Activated CD4-positive, CD25-positive, alpha-beta regulatory T cell treated with anti-CD3 and anti-CD28 coated beads, Interleukin-2, amount 50 U/mL, for 24 hours (primary cell): Measurements from ENCODE around the gene DCST1.
A peak's percentile ranks its signal among the peaks of the same experiment; 100 is the strongest.

ENCODE experiments used
- ATAC-seq, 2 donors: fragments of 150-1000 bp; cut with Tn5 transposase; one replicate each; pipeline ENCODE4 v1.10.0; 2021; ENCODE audit warnings: mild to moderate bottlenecking in 1 of 2, moderate library complexity in 1 of 2

The DCST1 gene

DNA sequence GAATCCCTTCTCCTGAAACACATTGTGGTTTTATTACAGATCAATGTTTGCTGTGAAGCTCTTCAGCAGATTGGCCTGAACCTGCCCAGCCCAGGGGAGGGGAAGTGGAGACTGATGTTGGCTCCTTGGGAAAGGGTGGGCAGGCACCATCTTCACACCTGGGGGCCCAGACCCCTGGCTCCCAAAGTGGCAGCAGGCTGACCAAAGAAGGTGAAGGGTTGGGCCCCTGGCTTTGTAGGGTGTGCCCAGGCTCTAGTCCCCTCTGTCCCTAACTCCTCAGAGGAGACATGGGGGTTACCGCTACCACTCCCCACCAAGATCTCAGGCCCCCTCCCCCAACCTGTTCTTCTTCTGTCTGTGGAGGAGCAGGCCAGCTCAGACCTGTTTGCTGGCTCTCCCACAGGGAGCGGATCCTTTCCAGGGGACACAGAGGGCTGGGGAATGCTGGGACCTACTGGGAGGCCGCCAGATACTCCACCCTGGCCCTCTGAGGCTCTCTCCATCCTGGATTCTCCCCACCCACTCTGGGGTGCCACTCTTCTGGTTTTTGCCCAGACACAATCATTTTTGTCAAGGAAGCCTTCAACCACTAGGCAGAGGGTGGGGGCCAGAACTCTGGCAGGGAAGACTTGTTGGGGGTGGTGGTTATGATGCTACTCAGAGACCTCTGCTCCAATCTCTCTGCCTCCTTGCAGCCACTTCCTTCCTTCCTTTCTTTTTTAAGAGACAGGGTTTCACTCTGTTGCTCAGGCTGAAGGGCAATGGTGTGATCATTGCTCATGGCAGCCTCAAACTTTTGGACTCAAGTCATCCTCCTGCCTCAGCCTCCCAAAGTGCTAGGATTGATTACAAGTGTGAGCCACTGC lies 40.0 kb downstream of the DCST1 start:
- no peak for ATAC-seq

- ATAC-seq, result no peak
These were observed 41.9 kb downstream of the DCST1 start for GRCh38 chr1:155075535-155075934.

GRCh38 chr1:155076371-155076770 lies 42.7 kb downstream of the DCST1 start:
- no peak for ATAC-seq

DNA sequence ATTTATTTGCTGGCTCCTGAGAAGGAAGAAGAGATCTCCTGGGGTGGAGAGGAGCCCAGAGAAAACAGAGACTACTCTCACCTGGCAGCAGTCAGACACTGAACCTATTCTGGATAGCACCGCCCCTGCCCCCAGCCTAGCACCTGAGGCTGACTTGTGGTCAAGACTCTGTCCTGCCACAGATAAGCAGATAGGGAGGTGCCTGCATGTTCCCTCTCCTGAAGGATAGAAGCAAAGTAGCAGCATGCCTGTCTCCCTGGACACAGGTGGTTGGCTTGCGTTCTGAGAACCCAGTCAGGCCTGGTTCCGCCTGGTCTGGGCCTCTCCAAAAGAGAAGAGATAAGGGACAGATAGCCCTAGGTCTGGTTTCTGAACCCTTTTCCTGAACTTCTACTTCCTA lies 43.7 kb downstream of the DCST1 start:
- ATAC-seq, result no peak

- no peak for ATAC-seq
These were observed 44.3 kb downstream of the DCST1 start for GRCh38 chr1:155077758-155078445.

GRCh38 chr1:155078469-155079209 lies 45.0 kb downstream of the DCST1 start, which contains the start of gene EFNA3:
EFNA3 (plus strand) TSS chr1:155078837; CDS start chr1:155078942, 105 bp downstream.
- peak; percentile 25 to 39 for ATAC-seq

DNA sequence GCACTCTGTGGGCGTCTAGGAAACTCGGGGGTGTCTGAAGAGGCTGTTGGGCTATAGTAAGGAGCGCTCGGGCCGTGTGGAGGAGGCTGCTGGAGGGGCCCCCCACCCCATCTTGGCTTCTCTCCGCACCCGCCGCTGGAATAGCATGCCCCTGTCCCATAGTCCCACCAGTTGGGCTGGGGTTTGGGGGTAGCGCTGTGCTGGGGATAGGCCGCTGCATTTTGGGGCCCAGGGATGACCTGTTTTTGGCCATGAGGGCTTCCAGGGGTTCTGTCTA lies 45.5 kb downstream of the DCST1 start:
- ATAC-seq, result no peak

DNA sequence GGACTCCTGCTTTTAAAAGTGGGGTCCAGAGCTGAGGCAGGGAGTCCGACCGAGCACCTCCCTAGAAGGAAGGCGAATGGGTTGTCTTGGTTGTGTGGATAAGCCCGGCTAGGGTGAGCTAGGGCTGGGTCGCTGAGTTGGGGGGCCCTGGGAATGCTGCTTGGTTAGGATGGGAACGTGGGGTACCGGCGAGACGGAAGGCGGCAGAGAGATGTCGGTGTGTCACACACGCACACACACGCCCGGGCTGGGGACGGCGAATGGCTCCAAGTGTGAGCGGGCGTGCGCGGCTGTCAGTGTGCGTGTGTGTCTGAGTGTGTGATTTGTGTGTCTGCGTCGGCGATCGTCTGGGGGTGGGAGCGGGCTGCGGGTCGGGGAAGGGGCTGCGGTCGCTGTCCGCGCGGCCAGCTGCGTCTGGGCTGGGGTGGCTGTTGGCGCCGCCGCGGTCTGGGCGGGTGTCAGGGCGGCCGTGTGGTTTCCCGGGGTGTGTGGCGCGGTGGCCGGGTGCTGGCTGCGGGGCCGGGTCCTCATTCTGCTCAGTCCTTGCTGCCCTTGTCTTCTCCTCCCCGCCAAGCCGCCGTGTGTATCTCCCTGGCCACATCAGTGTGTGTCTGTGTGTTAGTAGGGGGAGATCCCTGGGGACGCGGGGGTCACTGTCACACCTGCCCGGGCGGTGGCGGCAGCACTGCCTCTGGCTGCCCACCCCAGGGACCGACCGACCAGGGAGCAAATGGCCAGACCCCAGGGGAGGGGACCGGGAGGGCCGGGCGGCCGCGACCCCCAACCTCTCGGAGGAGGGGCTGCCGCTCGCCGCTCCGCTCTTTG lies 46.1 kb downstream of the DCST1 start:
- ATAC-seq, result no peak

GRCh38 chr1:155080312-155081228 lies 46.9 kb downstream of the DCST1 start:
- no peak for ATAC-seq

DNA sequence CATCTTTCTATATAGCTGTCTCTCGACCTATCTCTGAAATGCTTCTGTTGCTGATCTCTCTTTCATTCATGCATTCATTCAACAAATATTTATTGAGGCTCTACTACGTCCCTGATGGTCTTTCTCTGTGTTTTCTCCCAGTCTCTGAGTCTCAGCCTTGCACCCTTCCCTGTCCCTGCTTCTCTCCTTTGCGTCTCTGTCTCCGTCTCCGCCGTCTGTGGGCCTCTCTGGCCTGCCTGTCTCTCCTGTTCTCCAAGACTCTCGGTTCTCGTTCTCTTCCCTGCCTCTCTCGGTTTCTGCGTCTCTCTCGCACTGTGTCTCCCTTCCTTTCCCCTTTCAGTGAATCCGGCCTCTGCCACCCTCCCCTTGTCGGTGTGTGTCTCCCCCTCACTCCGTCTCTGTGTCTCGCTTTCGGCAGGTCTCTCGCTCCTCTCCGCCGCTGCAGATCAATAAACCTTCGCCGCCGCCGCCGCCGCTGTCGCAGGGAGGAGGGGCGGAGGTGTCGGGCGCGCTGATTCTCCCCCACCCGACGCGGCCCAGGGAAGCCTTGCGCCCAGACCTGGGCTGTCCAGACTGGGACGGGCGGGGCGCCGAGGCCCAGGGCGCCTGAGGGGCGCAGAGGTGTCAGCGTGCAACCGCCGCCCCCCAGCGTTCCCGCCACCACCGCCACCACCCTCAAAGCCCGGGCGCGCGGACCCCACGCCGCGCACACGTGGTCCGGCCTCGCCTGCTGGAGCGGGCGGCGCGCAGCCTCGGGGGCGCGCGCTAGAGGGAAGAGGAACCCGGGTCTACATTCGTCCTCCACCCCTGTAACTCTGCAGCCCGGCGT lies 48.1 kb downstream of the DCST1 start:
- no peak for ATAC-seq

GRCh38 chr1:155082301-155083051 lies 48.9 kb downstream of the DCST1 start:
- no peak for ATAC-seq

- no peak for ATAC-seq
These were observed 49.5 kb downstream of the DCST1 start for GRCh38 chr1:155083052-155083541.

DNA sequence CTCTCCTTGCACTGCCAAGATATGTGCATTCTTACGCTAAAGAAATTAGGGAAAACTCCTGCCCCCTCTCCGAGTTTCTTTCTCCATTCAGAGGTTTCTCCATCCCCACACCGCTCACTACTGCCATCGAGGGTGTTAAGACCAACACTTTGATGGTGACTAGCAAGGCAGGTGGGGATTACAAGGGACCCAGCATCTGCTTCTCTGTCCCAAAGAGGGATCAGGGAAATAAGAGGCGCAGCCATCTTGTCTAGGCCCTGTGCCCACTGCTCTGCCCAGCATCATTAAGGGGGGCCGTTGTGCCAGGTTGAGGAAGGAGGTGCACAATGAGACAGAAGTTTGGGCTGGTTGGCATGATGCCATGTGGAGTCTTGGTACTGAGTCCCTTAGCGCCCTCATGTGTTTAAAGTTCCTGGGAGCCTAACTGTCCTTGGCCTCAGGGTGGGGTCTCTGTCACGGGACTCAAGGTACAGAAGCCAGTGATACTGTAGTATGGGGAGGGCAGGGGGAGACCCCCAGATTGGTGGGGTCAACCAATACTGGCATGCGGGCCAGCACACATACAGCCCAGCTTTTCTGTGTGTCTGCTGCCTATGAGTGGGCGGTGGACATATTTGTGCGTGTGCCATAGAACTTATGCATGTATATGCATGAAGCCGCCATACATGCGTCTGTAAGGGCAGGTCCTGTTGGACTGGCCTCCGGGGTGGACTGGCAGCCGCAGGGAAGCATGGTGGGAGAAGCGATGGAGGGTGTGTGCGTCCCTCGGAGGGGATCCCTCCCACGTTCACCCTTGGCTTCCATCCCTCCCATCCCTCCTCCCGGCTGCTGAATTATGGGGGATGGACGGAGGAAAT lies 50.5 kb downstream of the DCST1 start:
- no peak for ATAC-seq

DNA sequence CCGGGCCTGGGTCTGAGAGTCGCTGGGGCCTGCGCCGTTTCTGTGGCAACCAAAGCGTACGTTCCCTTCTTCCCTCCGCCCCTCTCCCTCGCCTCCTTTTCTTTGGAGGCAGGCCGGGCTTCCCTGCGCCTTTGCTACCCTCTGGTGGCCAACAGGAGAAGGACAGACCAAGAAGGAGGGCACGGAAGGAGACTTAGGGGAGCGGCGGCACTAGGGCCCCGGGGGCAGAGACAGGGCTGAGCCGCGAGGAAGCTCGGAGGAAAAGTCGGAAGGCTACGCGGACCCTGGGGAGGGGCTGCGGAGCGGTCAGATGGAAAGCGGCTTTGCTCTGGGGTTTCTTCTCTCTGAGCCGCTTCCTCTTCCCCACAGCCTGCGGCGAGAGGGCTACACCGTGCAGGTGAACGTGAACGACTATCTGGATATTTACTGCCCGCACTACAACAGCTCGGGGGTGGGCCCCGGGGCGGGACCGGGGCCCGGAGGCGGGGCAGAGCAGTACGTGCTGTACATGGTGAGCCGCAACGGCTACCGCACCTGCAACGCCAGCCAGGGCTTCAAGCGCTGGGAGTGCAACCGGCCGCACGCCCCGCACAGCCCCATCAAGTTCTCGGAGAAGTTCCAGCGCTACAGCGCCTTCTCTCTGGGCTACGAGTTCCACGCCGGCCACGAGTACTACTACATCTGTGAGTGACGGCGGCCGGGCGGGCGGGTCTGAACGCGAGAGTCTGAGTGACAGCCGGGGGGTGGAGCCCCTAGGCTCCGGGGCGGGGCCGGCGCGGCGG lies 51.3 kb downstream of the DCST1 start:
- peak; percentile 84 to 86 for ATAC-seq

GRCh38 chr1:155085504-155086127 lies 52.0 kb downstream of the DCST1 start:
- ATAC-seq, result peak; percentile 42 to 49

- peak in 1 of 2 donors; percentile 8 for ATAC-seq
These were observed 52.6 kb downstream of the DCST1 start for GRCh38 chr1:155086128-155086741.
